Uterus (tissue), 4 donors: Measurements from ENCODE around the gene CKAP2L. TPM values are rescaled to one million over a fixed set of nuclear protein-coding genes. Genes with fewer than 3 reads are reported as not detected.

Experiments used
- DNase-seq, 2 donors: peaks; one replicate each; pipeline ENCODE4 v3.0.0-alpha.2; 2019 to 2020
- H3K27ac ChIP-seq, 2 donors: fragments of 200-600 bp; sonication (generic); 1 replicate in 1 of 2; 2 replicates in 1 of 2; pipeline ENCODE4 v1.5.1; 2016 to 2018
- H3K27me3 ChIP-seq, 2 donors: fragments of 200-600 bp; sonication (generic); one replicate each; pipeline ENCODE4 v1.5.1; 2018 to 2019; ENCODE audit warnings: control low read depth in 1 of 2
- H3K36me3 ChIP-seq, 2 donors: fragments of 200-600 bp; sonication (generic); one replicate each; pipeline ENCODE4 v1.5.1; 2019; ENCODE audit warnings: control low read depth in 1 of 2
- H3K4me1 ChIP-seq, 2 donors: fragments of 200-600 bp; sonication (generic); one replicate each; pipeline ENCODE4 v1.5.1; 2018 to 2019; ENCODE audit warnings: control low read depth in 1 of 2
- H3K4me3 ChIP-seq, 2 donors: fragments of 200-600 bp; sonication (generic); 1 replicate in 1 of 2; 2 replicates in 1 of 2; pipeline ENCODE4 v1.5.1; 2018 to 2019; ENCODE audit warnings: mild to moderate bottlenecking in 1 of 2
- H3K9me3 ChIP-seq, 2 donors: fragments of 200-600 bp; sonication (generic); one replicate each; pipeline ENCODE4 v1.5.1; 2019; ENCODE audit warnings: control low read depth in 1 of 2
- CTCF ChIP-seq, 4 experiments: fragments of 200-600 bp in 2 of 4; fragments of 450-650 bp in 2 of 4; sonication (generic) in 2 of 4; IDR thresholded peaks; one replicate each; pipeline ENCODE4 v1.5.1; 2016 to 2019; ENCODE audit warnings: antibody characterized with exemption in 4 of 4, mild to moderate bottlenecking in 2 of 4, moderate library complexity in 1 of 4
- POLR2A ChIP-seq, 2 donors: fragments of 450-650 bp; IDR thresholded peaks; one replicate each; pipeline ENCODE4 v1.6.1; 2016; ENCODE audit warnings: antibody characterized with exemption in 2 of 2, mild to moderate bottlenecking in 1 of 2, moderate library complexity in 1 of 2
- intact Hi-C: fragments of 100-400 bp; cut with DNase I; formaldehyde crosslinking; loops from one replicate; pipeline ENCODE4 v1.15.1; 2023; ENCODE audit warnings: low total_unique reads
- total RNA-seq, 4 donors: library from RNA; depleted of rRNA in 3 of 4; stranded (reverse); fragments of >200 nt in 3 of 4; gene quantifications; one replicate each; pipeline versions ENCODE4 v1.1.0 to v1.2.4, GENCODE V29; 2014 to 2023
- donor health status: DM: yes; HTN: yes; CAD: no.

CKAP2L gene
- total RNA-seq, 4 donors from 2014 or later = 8.8 TPM; not detected in 3

DNA sequence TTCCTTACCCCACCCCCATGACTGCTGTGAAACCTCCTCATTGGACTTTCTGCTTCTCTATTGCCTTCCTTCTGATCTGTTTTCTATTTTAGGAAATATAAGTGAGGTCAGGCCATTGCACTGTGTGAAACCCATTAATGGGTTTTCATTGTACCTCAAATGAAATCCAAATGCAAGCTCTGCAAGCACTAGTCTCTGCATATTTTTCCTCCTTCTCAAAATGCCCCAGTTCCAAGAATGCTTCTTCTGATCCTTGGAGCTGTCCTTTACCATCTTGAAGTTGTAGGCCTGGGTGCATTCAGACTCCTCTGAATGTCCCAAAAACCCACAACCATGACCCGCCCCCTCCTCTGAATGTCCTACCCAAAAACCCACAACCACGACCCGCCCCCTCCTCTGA, 11.7 kb upstream of the CKAP2L start:
- intact Hi-C loops = no loop called here
- no peaks in the 10 kb centered on the region for H3K4me1 ChIP-seq
- TF ChIP-seq POLR2A (IDR thresholded peaks at IDR 0.05) = no peak
- no peak for TF ChIP-seq CTCF (IDR thresholded peaks at IDR 0.05)
- H3K27me3 ChIP-seq = no peaks in the 10 kb centered on the region
- H3K4me3 ChIP-seq = no peak overlapping the region
- no peaks in the 10 kb centered on the region for H3K36me3 ChIP-seq
- no peak for DNase-seq
- H3K9me3 ChIP-seq = no peaks in the 10 kb centered on the region
- no peak overlapping the region for H3K27ac ChIP-seq

- no peaks in the 10 kb centered on the region for H3K27me3 ChIP-seq
- DNase-seq = no peak
- no peaks in the 10 kb centered on the region for H3K36me3 ChIP-seq
- no peak overlapping the region for H3K27ac ChIP-seq
- no peak for TF ChIP-seq POLR2A (IDR thresholded peaks at IDR 0.05)
- no peak for TF ChIP-seq CTCF (IDR thresholded peaks at IDR 0.05)
- H3K4me1 ChIP-seq = no peaks in the 10 kb centered on the region
- no peak overlapping the region for H3K4me3 ChIP-seq
- H3K9me3 ChIP-seq = no peaks in the 10 kb centered on the region
- intact Hi-C loops = no loop called here
Observed at GRCh38 chr2:112774536-112775285, 10.3 kb upstream of the CKAP2L start.

DNA sequence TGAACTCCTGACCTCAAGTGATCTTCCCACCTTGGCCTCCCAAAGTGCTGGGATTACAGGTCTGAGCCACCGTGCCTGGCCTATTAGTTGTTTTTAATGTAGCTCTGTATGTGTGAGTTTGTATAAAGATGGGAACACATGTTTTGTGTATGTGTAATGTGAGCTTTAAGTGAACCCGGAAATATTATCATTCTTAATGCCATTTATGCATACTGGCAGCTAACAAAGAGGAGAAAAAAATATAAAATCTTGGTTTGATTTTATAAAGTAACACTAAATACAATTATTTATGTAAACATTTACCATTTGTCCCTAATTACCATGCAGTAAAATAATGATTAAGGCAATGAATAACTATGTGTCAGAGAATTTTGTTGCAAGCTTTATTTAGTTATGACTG, 9.1 kb upstream of the CKAP2L start:
- Histone ChIP-seq H3K27me3 (no peaks in the 10 kb centered on the region), H3K9me3 (no peaks in the 10 kb centered on the region), H3K4me1 (no peaks in the 10 kb centered on the region), H3K36me3 (no peaks in the 10 kb centered on the region), H3K27ac (no peak overlapping the region), H3K4me3 (no peak overlapping the region)
- DNase-seq = no peak
- intact Hi-C loops = no loop called here
- TF ChIP-seq POLR2A (IDR thresholded peaks at IDR 0.05) = no peak
- no peak for TF ChIP-seq CTCF (IDR thresholded peaks at IDR 0.05)

DNA sequence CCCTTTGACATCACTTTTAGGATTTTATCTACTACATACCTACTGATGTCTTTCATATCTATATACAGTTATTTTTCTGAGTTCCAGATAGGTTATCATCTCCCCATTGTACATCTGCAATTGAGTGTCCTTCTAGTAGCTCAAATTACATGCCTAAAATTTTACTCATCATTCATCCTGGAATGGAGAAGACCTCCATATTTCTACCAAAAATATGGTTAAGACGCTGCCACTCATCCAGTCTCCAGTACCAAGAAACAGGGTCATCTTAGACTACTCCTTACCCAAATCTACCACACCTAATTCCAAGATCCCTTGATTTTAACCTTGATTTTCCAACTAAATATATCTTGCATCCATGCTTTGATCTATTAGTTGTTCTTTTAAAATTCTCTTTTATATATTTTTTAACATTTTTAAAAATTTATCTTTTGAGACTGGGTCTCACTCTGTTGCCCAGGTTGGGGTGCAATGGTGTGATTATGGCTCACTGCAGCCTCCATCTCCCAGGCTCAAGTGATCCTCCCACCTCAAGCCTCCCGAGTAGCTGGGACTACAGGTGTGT, 8.6 kb upstream of the CKAP2L start:
- H3K27ac ChIP-seq = no peak overlapping the region
- TF ChIP-seq POLR2A (IDR thresholded peaks at IDR 0.05) (no peak), CTCF (IDR thresholded peaks at IDR 0.05) (no peak)
- H3K36me3 ChIP-seq = no peaks in the 10 kb centered on the region
- no peaks in the 10 kb centered on the region for H3K9me3 ChIP-seq
- no peak for DNase-seq
- intact Hi-C loops = no loop called here
- no peak overlapping the region for H3K4me3 ChIP-seq
- H3K27me3 ChIP-seq = no peaks in the 10 kb centered on the region
- H3K4me1 ChIP-seq = no peaks in the 10 kb centered on the region

- Histone ChIP-seq H3K36me3 (no peaks in the 10 kb centered on the region), H3K27ac (no peak overlapping the region), H3K27me3 (no peaks in the 10 kb centered on the region), H3K4me3 (no peak overlapping the region), H3K9me3 (no peaks in the 10 kb centered on the region), H3K4me1 (no peaks in the 10 kb centered on the region)
- intact Hi-C loops = no loop called here
- TF ChIP-seq POLR2A (IDR thresholded peaks at IDR 0.05) (no peak), CTCF (IDR thresholded peaks at IDR 0.05) (no peak)
- no peak for DNase-seq
Observed at GRCh38 chr2:112772322-112772721, 7.9 kb upstream of the CKAP2L start.
